ENCODE measurements around the gene RPL3.
A peak's percentile ranks its signal among the peaks of the same experiment; 100 is the strongest.
"Not testable (repeated sequence)": the region's sequence is repeated elsewhere in the genome, so short reads cannot be mapped to it uniquely, and the experiment has no call there.

Gene RPL3

DNA sequence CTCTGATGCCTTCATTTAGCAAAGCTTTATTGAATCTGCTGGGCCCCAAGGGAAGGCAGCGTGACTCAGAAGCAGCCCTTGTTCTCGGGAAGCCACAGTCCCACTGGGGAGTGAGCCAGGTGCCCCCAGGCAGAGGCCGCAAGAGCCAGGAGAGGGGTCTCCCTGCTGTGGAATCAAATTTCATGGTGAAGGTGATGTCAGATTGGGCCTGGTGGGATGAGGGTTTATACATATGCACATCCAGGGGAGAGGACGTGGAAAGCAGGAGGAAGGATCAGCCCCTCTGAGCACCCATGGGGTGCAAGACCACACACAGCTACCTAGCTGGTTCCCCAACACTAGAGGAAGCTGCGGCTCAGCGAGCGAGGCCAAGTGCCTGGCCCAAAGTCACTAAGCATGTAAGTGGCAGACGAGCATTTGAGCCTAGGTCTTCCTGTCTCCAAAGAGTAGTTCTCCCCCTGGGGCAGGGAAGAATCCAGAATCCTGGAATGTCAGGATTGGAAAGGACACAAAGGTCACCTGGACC, 32.3 kb upstream of the RPL3 start:
- DNase-seq (ENCODE audit: low read depth): no peak

DNA sequence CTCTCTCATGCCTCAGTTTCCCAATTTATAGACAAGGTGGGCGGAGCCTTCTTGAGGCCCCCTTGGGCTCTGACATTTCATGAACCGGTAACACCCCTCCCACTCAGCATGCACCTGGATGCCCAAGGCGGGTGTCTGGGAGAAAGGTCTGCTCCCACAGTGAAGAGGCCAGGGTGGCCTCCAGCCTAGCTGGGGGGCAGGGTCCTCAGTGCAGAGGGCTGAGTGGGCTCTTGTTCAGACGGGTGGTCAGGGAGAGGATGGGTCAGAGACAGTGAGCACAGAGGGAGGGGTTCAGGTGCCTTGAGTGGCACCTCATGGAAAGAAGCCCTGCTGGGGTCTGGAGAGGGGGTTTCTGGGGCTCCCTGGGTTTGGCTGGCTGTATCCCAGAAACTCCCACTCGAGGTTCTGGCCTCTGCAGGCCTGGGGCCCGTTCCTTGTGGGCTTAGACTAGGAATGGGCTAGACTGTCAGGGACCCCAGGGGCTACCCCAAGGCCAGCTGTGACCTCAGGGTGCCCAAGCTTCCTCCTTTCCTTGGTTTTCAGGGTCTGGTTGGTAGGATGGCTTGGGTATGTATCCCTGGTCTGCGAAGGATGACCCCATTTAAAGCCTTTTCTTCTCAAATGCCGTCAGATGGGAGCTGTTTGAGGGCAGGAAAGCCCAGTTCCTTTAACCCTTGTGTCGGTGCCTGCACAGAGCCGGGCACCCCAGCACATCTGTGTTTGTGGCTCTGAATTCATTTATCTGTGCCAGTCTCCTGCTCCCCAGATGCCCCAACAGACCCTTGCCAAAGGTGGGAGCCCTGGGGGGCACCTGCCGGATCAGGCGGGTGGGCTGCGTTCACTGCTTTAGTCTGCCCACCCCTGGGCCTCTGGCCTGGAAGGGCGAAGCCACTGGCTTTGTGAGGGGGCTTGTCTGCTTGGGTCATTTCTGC, 31.6 kb upstream of the RPL3 start:
- DNase-seq (ENCODE audit: low read depth): no peak

DNA sequence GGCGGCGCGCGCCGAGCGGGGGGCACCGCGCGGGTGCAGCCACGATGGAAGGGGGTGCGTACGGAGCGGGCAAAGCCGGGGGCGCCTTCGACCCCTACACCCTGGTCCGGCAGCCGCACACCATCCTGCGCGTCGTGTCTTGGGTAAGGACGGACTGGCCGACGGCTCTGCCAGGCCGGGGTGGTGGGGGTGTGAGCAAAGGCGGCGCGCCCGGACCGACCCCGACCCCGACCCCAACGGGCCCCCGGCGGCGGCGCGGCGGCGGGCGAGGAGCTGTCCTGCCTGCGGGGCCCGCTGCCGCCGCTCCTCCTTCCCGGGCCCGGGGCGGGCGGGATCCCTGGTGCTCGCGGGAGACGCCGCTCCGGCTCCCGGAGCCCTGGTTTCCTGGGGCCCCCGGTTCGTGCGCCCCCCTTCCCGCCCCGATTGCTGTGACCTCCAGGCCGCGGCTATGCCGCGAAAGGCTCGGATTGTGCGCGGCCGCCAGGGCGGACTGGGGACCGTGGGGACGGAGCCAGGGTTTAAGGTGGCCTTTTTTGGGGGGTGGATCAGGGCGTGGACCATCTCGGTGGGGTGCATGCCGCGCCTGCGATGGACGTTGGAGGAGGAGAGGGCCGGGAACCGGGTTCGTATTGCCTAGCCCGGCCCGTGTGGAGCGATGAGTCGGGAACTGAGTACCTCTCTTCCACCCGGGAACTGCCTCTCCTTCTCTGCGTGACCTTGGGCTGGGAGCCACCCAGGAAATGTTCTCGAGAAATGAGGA, 30.7 kb upstream of the RPL3 start, which contains the start of gene SYNGR1:
TSS of gene SYNGR1 (plus strand) at position 25 of the 760 bp plus-strand sequence. CDS start at position 45, 20 bp downstream.
- DNase-seq (ENCODE audit: low read depth): no peak

DNA sequence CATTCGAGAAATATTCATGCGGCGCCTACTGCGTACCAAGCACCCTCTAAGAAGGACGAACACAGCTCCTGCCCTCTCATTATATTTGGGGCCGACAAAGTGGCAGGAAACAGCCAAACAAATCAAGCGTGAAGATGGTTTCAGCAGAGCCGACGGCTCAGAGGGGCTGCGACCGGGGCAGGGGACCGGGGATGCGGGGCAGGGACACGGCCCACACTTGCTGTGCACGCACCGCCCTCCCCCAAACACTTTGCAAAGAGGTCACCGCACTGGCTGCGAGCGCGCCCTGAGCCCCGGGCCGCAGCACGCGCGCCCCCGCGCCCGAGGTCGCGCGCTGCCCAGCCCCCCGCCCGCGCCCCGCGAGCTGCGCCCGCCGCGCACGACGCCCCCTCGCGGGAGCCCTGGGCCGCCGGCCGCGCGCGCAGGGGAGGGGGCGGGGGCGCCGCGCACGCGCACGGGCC, 30.1 kb upstream of the RPL3 start:
- no peak for DNase-seq (ENCODE audit: low read depth)

DNA sequence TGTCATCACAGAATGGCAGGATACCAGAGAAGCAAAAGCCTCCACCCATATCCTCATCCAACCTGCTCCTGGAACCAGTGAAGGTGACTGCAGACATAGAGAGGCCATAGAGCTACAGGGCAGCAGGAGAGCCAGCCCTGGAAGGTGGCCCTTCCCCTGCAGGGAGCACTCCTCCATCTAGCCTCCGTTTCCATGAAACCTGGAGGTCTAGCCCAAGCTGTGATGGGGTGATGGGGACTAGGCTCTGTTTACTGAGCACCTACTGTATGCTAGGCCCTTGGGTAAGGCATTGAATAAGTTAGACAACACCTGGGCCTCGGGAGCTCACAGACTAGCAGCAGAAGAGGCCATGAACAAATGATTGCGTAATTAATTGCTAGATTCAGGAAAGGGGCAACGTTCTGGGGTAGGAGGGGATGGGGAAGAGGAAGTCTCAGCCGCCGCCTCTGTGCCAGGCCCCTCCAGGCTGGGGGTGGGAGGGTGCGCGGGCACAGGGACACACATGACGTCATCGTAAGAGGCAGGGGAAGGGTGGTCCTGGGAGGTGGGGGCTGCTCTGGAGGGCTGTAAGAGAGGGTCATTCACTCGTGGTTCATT, 29.6 kb upstream of the RPL3 start:
- no peak for DNase-seq (ENCODE audit: low read depth)

DNA sequence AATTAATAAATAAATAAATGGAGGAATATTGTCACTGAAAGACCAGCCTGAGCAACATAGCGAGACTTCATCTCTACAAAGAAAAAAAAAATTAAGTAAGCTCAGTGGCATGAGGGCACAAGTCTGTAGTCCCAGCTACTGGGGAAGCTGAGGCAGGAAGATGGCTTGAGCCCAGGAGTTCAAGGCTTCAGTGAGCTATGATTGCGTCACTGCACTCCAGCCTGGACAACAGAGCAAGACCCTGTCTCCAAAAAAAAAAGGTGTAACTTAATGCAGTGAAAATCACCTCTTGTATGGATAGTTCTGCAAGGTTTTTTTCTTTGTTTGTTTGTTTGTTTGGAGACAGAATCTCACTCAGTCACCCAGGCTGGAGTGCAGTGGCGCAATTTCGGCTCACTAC, 25.8 kb upstream of the RPL3 start:
- DNase-seq (ENCODE audit: low read depth): no peak

DNA sequence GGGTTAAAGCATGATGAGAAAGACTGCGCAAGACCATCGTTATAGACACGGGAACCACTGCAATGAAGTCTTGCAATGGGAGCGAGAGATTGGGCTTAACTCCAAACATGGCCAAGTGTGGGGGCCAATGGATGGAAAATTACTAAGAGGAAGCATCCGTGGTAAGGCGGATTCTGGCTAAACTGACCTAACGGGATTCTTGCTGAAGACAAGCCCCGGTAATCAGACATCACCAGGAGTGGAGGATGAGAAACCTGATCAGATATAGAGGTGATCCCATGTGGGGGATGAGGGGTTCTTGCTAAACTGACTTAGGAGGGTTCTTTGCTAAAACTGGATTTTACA, 24.6 kb upstream of the RPL3 start:
- DNase-seq (ENCODE audit: low read depth): no peak

DNA sequence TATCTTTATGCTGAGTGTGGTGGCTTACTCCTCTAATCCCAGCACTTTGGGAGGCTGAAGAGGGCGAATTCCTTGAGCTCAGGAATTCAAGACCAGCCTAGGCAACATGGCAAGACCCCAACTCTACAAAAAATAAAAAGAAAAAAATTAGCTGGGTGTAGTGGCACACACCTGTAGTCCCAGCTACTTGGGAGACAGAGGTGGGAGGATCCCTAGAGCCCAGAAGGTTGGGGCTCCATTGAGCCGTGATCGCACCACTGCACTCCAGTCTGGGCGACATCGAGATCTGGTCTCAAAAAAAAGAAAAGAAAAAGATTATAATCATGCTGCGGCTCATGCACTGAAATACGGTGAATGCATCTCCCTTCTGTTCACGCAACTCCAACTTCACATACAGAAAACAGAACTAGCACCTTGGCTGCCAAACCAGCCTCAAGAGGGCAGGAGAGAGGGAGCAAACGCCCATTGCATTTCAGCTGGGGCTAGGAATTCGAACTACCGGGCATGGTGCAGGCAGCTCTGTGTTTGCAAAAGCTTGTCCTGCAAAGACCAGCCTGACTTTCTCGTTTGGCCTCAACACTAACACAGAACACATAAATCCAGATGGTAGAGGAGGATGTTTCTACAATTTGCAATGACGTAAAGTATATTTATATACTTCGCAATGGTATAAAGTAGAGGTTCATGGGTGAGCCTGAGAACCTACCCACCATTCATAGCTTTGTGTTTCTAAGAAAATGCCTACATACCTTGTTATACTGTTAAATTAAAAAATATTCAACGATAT, 24.0 kb upstream of the RPL3 start:
- DNase-seq (ENCODE audit: low read depth): peak; percentile 25

DNA sequence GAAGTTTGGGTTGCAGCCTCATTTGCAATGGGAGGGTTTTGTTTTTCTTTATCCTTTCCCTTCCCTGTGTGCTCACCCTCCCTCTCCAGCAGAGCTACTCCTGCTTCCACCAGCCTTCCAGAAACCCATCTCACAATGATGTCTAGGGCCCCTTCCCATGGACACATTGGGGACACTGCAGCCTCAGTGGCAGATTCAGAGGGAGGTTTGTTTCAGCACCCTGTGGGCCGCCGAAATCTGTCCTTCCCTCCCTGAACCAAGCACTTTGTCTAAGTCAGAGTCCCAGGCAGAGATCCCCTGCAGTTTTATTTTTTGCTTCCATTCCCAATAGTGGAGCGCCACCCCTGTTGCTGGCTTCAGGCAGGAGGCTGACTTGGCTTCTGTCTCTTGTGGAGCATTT, 21.8 kb upstream of the RPL3 start:
- DNase-seq (ENCODE audit: low read depth): no peak

DNA sequence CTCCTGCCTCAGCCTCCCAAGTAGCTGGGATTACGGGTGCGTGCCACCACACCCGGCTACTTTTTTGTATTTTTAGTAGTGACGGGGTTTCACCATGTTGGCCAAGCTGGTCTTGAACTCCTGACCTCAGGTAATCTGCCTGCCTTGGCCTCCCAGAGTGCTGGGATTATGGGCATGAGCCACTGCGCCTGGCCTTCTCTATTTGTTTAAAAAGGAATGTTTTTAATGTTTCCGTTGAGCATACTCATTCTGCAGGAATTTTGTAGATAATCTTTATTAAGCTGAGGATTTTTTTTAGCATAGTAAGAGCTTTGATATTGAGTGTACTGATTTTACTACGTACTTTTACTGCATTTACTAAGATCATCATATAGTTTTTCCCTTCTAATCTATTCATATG, 20.4 kb upstream of the RPL3 start:
- DNase-seq (ENCODE audit: low read depth): not testable (repeated sequence)

DNA sequence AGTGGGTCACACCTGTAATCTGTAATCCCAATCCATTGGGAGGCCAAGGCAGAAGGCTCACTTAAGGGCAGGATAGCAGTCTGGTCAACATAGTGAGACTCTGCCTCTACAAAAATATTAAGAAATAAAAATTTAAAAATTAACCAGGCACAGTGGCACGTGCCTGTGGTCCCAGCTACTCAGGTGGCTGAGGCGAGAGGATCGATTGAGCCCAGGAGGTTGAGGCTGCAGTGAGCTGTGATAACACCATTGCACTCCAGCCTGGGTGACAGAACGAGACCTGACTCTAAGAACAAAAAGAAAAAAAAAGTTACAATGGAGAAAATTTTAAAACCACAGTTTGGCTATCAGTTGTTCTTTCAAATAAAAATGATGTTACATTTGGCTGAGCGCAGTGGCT, 17.0 kb upstream of the RPL3 start:
- DNase-seq (ENCODE audit: low read depth): no peak

DNA sequence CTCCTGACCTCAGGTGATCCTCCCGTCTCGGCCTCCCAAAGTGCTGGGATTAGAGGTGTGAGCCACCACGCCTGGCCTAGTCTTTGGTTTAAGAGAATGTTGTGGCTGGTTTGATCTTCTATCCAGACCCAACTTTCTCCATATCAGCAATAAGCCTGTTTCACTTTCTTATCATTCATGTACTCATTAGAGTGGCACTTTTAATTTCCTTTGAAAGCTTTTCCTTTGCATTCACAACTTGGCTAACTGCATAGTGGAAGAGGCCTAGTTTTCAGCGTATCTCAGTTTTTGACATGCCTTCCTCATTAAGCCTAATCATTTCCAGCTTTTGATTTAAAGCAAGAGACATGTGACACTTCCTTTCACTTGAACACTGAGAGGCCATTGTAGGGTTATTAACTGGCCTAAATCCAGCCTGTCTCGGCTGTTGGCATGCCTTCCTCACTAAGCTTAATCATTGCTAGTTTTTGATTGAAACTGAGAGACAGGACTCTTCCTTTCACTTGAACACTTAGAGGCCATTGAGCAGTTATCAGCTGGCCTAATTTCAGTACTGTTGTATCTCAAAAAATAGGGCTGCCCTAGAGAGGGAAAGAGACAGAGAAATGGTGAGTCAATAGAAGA, 13.1 kb upstream of the RPL3 start:
- DNase-seq (ENCODE audit: low read depth): no peak

DNA sequence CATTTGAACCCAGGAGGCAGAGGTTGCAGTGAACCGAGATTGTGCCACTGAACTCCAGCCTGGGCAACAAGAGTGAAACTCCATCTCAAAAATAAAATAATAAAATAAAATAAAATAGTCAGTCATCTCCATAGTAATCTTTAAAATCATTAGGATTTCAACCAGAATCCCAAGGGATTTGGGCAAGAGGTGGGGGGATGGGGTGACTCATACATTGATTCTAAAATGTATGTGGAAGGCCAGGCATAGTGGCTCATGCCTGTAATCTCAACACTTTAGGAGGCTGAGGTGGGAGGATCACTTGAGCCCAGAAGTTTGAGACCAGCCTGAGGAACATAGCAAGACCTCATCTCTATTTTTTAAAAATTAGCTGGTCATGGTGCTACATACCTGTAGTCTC, 11.1 kb upstream of the RPL3 start:
- DNase-seq (ENCODE audit: low read depth): not testable (repeated sequence)

DNA sequence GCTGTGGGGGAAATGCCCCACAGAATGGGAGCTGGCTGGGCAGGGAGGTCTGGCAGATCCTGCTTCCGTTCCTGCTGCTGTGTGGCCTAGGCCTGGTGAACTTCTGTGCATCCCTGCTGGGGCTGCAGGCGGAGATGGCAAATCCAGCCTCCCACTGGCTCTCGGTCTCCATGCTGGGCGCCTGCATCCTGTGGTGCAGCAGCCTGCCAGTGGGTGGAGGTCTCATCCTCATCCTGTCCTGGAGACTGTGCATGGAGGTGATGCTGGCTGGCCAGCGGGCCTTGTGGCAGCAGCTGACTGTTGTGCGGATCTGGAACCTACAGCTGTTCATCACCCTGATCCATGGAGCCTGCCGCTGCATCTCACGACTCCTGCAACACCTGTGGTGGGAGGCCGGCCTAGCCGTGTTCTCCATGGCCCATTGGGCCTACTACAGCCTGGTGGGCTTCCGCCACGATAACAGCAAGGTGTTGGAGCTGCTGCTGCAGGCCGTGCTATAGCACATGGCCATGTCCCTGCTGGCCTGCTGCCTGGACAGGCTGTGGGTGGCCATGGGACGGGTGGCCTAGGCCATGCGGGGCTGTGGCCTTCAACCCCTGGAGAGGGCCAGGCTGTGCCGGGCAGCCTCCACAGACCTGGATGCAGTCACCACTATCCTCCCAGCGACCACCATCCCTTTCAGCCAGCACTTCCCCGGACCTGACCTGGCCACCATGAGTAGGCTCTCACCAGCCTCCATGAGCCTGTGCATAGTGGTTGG, 8.8 kb upstream of the RPL3 start:
- no peak for DNase-seq (ENCODE audit: low read depth)

DNA sequence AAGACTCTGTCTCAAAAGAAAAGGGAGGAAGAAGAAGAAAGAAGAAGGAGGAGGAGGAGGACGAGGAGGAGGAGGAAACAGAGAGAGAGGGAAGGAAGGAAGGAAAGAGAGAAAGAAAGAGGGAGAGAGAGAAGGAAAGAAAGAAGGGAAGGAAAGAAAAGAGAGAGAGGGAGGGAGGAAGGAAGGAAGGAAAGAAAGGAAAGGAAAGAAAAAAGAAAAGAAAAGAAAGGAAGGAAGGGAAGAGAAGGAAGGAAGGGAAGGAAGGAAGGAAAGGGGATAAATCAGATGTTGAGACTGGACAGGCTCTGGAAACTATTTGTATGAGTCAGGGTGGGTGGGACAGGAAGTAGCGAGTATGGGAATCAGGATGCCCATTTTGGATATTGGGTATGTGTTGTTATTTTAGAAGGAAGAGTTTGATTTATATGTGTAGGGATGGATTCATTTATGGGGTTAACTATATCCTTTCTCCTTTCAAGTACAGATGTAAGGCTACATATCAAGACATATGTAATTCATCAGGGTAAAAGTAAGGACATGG, 6.0 kb upstream of the RPL3 start:
- no peak for DNase-seq (ENCODE audit: low read depth)

DNA sequence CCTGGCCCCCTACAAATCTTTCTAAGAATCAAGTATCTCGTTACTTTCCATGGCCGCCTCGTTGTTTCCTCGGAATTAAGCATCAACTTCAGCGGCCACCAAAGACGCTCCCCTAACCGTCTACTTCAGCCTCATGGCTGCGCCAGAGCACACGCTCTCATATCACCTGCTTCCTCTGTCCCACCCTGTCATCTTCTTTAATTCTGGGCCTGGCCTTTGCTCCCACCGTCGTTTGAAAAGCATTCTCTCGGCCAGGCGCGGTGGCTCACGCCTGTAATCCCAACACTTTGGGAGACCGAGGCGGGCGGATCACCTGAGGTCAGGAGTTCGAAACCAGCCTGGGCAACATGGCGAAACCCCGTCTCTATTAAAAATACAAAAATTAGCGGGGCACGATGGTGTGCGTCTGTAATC, 1.2 kb upstream of the RPL3 start:
- DNase-seq (ENCODE audit: low read depth): not testable (repeated sequence)

DNA sequence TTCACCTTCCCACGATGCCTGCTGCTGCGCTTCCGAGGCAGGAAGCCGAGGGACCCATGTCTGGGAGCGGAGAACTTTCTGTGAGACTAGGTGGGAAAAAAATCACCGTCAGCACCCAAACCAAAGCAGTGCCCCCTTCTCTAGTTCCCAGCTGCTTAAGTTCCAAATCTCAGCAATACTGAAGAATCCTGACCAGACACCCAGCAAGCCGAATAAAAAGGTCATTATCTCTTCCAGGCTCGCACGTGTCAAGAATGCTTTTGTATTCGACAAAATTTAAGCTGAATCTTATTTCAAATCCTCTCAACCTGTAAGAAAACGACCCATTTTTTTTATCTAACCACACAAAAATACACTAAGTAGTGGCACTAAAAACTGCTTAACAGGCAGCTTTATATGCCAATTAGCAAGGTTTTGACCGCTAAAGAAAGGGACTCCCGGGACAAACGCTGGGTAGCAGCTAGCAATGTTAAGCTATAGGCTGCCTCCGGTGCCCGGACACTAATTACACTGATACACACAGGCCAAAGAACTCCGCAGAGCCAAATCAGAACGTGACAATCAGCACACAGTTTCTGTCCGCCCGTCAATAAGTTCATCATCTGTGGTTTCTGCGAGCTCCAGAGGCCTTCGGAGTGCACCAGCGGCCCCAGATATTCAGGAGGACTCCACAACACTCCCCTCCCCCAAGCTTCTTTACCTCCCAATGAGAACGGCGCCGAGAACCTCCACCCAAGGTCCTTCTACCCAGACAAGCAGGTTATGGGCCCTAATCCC, 728 bp downstream of the RPL3 start:
- no peak for DNase-seq (ENCODE audit: low read depth)

DNA sequence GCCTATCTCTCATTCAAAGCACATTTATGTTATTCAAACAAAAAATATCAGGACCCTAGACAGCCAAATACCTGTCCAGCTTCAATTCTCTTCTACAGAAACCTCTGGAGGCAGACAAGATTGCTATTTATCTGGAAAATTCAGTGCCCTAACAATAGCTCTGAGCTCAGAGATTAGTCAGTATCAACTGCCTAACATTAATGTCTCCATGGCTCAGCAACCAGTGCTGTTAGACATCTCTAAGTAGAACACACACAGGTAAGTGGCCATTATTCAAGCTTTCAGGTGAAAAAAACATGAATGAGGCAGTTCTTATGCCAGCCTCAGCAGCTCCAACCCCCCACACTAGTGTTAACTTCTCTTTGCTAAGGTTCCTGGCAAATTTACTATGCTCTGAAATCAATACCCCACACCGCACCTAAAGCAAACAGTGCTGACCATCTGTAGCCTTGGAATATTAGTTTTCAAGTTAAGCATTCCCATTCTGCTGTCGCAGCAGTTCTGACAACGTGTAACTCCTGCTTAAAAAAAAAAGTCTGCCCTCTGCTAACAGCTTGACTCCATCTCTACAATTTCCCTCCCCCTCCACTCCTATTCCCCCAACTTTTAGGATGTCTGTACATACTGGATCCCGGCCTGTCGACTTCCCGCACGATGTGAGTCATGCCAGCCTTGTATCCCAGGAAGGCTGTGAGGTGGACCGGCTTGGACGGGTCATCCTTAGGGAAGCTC, 1.5 kb downstream of the RPL3 start:
- no peak for DNase-seq (ENCODE audit: low read depth)
